Hippocampal formation (tissue), 2 donors: Measurements from ENCODE around the gene SYTL2.
A peak's percentile ranks its signal among the peaks of the same experiment; 100 is the strongest.

Source experiments
- DNase-seq, 2 donors: peaks; one replicate each; lab custom pipeline; 2025; lab: John Stamatoyannopoulos, UW

Gene SYTL2

GRCh38 chr11:85725510-85726258 is 85.3 kb downstream of the SYTL2 start:
- no peak for DNase-seq

GRCh38 chr11:85724748-85725465 is 86.0 kb downstream of the SYTL2 start:
- no peak for DNase-seq

GRCh38 chr11:85723088-85723487 is 87.9 kb downstream of the SYTL2 start:
- DNase-seq: no peak

- DNase-seq: no peak
Measured at GRCh38 chr11:85721191-85721590, 89.8 kb downstream of the SYTL2 start.

- DNase-seq: peak; percentile 39 to 54
Measured at GRCh38 chr11:85718991-85719807, 91.7 kb downstream of the SYTL2 start.

GRCh38 chr11:85718126-85718943 is 92.6 kb downstream of the SYTL2 start:
- DNase-seq: peak in 1 of 2 donors; percentile 54

GRCh38 chr11:85717429-85717828 is 93.5 kb downstream of the SYTL2 start:
- no peak for DNase-seq

- no peak for DNase-seq
Measured at GRCh38 chr11:85712953-85713352, 98.0 kb downstream of the SYTL2 start.

- no peak for DNase-seq
Measured at GRCh38 chr11:85710917-85711316, 100.0 kb downstream of the SYTL2 start.

- DNase-seq: no peak
Measured at GRCh38 chr11:85709941-85710702, 100.8 kb downstream of the SYTL2 start.

- DNase-seq: no peak
Measured at GRCh38 chr11:85705800-85706199, 105.1 kb downstream of the SYTL2 start.

- no peak for DNase-seq
Measured at GRCh38 chr11:85704967-85705366, 106.0 kb downstream of the SYTL2 start.

- no peak for DNase-seq
Measured at GRCh38 chr11:85699957-85700741, 110.8 kb downstream of the SYTL2 start.

GRCh38 chr11:85698195-85698594 is 112.7 kb downstream of the SYTL2 start:
- no peak for DNase-seq

GRCh38 chr11:85697747-85698146 is 113.2 kb downstream of the SYTL2 start:
- no peak for DNase-seq

- no peak for DNase-seq
Measured at GRCh38 chr11:85695546-85695945, 115.4 kb downstream of the SYTL2 start.

GRCh38 chr11:85694385-85694980 is 116.5 kb downstream of the SYTL2 start:
- peak in 1 of 2 donors; percentile 39 for DNase-seq

GRCh38 chr11:85685820-85686459 is 125.0 kb downstream of the SYTL2 start, which contains the start of gene CCDC89:
Gene CCDC89, minus strand, starts transcription at chr11:85686195. Its CDS starts 65 bp downstream, at chr11:85686130.
- DNase-seq: peak; percentile 64 to 85
